HCT116 (cell line): ENCODE measurements around the gene MEIKIN.

Source experiments
- CTCF ChIP-seq, 3 experiments: fragments of 200-600 bp in 1 of 3; sonication (generic) in 1 of 3; IDR thresholded peaks in 2 of 3; conservative IDR thresholded peaks in 1 of 3; 2 replicates each; pipeline ENCODE4 v1.5.1; 2012 to 2017; ENCODE audit warnings: low read depth in 2 of 3, low read length in 2 of 3, antibody characterized with exemption in 1 of 3, borderline replicate concordance in 1 of 3, control low read depth in 1 of 3, mild to moderate bottlenecking in 1 of 3, mixed read lengths in 1 of 3, mixed run types in 1 of 3, moderate library complexity in 1 of 3; ENCODE audit not compliant: insufficient read depth in 1 of 3
- FOSL1 ChIP-seq: IDR thresholded peaks from 2 replicates; pipeline ENCODE4 v1.6.1; 2012; ENCODE audit warnings: low read depth

- TF ChIP-seq CTCF (IDR thresholded peaks at IDR 0.05 in 2 of 3, conservative IDR thresholded peaks at IDR 0.05 in 1 of 3; ENCODE audit: borderline replicate concordance in 1 of 3, insufficient read depth in 1 of 3, low read depth in 2 of 3, low read length in 2 of 3): no peak
- no peak for TF ChIP-seq FOSL1
Observed at GRCh38 chr5:131906668-131907067, 38.8 kb downstream of the MEIKIN start.
